Skeletal muscle cell (primary cell): ENCODE data around the gene MAN2B2.
A peak's percentile ranks its signal among the peaks of the same experiment; 100 is the strongest.

Experiments used
- DNase-seq: peaks from one replicate; pipeline ENCODE4 v3.0.0-alpha.2; 2010; ENCODE audit warnings: low read depth
- H3K4me3 ChIP-seq: 2 replicates; pipeline ENCODE4 v1.5.1; 2011; ENCODE audit warnings: low read depth, mild to moderate bottlenecking, control low read depth, low read length, moderate library complexity

MAN2B2 gene

DNA sequence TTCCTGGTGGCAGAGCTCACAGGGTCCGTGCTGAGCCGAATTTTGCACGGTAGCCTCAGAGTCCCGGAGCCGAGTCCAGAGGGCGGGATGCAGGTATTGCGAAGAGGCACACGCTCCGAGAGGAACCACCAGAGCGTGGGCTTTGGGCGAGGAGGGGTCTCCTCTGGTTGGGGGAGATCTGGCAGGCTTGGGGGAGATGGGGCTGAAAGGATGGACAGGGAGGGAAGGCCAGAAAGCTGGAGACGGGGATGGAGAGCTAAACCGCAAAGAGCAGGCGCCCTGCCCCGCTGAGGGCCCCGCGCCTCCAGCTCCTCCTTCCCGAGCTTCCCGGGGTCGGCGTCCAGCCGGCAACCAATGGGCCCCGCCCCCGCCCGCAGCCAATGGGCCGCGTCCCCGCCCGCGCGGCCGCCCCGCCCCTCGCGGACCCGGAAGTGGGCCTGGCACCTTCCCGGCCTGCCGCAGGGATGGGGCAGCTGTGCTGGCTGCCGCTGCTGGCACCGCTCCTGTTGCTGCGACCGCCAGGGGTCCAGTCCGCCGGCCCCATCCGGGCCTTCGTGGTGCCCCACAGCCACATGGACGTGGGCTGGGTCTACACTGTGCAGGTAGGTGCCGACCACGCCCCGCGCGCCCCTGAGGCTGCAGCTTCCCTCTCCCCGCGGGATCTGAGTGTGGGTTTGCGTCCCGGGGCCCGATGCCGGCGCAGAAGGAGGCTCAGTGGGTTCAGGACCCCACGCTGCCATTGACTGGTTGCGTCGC is at the start of gene MAN2B2:
Gene MAN2B2, plus strand, starts transcription at position 443 of the 756 bp plus-strand sequence. Its CDS starts 22 bp downstream, at position 465.
- peak; percentile 25 for DNase-seq
- peak within 1 kb of the TSS; percentile 76 for H3K4me3 ChIP-seq

DNA sequence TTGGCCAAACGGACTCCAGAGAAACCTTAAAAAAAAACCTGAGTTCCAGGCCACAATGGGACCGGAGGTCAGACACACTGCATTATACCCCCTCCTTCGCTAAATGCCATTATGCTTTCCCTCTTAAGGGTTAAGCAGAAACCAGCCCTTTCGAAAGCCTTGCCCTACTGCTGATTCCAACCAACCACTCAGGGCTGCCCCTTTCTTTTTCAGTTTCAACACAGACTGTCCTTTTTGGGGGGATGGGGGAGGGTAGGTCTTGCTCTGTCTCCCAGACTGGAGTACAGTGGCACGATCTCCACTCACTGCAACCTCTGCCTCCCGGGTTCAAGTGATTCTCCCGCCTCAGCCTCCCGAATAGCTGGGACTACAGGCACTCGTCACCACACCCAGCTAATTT is 49.5 kb upstream of the MAN2B2 start:
- no peak for DNase-seq
- no peak overlapping the region for H3K4me3 ChIP-seq

DNA sequence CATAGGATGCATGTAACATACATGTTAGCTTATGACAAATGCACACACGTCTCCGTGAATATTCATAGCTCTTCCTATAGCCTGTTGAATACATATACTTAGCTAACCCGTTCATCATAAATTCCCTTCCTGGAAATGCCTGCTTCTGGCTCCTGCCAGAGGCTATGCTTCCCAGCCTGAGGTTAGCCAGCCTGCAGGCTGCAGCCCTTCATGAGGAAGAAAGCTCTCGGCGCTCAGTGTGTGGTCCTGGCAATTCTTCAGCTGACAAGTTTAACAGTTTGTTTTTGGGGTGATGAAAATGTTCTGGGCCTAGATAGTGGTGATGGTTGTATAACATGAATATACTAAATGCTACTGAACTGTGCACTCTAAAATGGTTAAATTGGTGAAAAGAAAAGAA is 48.8 kb upstream of the MAN2B2 start:
- DNase-seq, result no peak

DNA sequence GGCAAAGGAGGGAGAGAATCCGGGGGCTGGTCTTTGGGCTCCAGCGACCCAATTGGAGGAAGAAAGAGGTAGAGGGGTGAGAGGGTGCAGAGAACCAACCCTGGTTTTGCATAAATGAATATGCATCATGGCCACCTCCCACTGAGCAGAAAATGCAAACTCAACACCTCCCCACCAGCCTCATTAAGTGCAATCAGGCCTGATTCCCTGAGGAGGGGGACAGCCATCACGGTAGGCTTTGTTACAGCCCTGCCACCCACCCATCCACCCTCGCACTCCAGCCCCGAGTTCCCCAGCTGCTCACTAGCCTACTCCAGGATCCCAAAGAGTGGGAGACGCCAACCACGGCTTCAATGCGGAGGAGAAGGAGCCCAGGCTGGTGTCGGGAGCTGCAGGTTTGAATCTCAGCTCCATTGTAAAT is 48.3 kb upstream of the MAN2B2 start:
- H3K4me3 ChIP-seq, result no peak overlapping the region
- DNase-seq, result no peak

More for the DNA sequence above, 48.8 kb upstream of the MAN2B2 start:
- H3K4me3 ChIP-seq, result no peak overlapping the region

DNA sequence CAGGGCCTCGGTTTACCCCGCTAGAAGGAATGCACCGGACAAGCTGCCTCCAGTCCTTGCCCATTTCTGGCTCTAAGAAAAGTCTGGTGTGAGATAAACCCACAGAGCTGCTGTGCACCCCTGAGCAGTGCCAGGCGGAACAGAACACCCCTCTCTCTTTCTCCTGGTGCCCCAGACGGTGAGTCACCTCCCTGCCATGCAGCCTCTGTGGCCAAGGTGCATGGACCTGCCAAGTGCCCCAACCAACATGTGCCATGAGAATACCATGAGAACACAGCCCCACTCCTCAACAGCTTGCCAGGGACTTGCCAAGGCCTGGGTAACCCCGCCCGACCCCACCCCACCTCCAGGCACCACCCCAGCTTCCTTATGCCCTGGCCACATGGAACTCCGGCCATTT is 47.7 kb upstream of the MAN2B2 start:
- no peak for DNase-seq

DNA sequence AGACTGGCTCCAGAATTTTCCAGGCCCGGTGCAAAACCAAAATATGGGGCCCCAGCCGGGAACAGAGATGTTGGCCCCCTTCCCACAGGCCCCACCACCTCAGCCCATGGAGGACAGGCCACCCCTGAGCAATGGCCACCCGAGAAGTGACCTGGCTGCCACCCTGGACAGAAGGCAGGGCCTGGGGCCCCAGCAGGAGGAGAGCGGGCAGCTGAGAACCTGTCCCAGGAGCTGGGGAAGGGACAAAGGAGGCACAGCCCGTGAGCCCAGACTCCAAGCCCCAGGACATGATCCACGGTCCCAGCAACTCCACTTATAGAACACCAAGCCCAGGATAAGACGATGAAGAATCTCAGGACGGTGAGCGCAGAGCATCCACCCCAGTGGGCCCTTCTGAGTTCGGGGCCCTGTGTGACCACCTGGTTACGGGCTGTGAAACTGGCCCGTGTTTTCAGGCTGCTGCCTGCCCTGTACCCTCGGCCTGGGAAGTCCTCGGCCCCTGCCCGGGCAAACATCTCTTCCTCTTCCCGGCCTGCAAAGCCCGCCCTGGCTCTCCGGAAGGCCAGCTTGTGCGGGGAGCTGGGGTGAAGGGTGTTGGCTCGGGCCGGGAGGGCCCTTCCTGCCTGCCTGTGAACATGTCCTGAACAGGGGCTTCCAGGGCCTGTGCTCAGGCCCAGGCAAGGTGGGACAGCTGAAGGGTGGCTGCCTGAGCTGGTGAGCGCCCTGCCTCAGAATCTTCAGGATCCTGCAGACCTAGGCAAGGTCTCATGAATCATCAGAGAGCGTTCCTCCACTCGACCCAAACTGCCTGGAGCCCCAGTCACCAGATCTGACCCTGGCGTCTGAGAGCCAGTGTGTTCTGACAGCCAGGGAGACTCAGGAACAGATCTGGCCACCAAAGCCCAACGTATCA is 47.0 kb upstream of the MAN2B2 start:
- DNase-seq, result no peak
- H3K4me3 ChIP-seq, result no peak overlapping the region

More for the DNA sequence above, 47.7 kb upstream of the MAN2B2 start:
- no peak overlapping the region for H3K4me3 ChIP-seq

DNA sequence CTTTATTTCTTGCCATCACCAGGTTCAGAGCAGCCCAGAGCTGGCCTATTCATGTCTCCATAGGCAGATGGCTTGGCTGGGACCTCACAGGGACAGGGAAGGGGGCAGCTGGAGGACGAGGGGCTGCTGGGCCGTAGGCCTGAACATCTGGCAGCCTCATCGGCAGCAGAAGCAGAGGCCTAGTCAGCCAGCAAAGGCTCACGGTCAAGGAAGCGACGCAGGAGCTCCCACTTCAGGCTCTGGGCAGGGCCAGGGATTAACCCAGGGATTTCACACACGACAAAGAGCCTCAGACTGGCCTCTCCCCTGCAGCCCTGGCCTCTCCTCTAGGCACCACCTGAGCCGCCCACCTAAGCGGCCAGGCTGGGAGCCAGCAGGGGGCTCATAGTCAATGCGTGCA is 46.0 kb upstream of the MAN2B2 start:
- no peak overlapping the region for H3K4me3 ChIP-seq
- no peak for DNase-seq

DNA sequence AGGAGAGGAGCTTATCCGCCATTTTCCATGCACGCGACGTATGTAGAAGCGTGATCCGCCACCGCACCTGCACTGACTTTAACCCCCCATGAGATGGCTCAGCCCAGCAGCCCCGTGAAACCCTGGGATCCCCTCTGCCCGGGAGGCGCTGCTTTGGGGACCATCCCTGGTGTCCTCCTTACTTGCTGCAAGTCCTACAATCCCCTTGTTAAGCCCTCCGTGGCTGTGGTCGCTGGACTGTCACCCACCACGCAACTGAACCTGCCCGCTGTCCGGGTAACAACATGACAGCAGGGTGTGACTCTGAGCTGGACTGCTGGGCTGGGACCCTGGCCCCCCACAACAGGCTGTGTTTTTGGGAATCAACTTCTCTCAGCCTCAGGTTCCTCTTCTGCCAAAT is 44.7 kb upstream of the MAN2B2 start:
- no peak overlapping the region for H3K4me3 ChIP-seq
- no peak for DNase-seq

DNA sequence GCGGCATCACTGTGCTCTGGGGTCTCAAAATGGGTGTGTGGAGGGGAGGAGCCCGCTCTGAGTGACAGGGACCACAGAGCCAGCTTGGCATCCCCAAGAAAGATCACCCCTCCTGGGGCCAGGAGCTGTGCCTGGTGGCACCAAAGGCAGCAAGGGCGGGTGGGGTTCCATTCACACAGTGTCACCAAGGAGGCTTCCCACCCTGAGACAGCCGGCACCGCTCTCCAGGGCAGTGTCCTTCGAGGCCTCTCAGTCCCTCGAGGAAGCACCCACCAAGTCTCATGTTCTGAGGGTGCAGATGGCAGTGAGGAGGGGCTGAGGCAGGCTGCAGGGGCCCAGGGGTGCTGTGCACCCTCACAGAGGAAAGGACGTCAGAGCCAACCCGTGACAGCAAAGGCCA is 44.0 kb upstream of the MAN2B2 start:
- no peak overlapping the region for H3K4me3 ChIP-seq
- no peak for DNase-seq

DNA sequence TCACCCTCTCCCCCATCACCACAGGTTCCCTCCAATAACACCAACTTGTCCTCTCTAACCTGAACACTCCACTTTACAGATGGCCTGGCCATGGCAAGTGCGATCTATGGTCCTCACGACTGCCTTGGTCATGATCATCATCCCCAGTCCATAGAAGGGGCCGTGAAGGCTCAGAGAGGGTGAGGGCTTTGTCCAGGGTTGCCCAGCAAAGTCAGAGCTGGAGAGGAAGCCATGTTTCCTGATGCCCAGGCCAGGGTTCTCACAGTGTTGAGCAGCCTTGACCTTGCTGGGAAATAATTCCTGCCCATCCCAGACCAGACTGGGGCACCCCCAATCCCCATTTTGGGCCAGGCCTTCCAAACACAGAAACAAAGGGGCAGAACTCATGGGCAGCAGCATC is 42.9 kb upstream of the MAN2B2 start:
- no peak for DNase-seq
- no peak overlapping the region for H3K4me3 ChIP-seq

DNA sequence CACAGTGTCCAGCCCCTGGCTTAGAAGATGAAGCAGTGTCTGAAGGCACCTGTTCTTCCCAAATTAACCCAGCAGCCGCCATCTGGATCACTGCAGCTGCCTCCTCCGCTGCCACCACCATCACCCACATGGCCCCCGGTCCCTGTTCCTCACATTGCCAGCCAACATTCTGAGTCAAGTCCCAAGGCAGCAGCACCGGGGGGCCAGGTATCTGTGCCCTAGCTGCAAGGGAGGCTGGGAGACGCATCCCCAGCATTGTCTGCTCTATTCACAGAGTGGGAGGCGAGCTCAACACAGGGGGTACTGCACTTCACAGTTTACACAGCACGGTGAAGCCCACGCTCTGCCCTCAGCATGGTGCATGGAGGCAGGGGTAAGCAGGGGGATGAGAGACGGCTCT is 42.3 kb upstream of the MAN2B2 start:
- no peak for DNase-seq
- H3K4me3 ChIP-seq, result no peak overlapping the region

DNA sequence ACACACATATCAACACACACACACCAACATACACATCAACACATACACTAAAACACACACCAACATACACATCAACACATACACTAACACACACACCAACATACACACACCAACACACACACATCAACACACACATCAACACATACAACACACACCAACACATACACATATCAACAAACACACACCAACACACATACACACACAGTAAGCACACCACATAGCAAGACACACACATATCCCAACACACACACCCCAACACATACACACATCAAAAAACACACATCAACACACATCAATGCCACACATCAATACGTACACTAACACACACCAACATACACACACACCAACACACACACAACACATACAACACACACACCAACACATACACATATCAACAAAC is 40.9 kb upstream of the MAN2B2 start:
- no peak for DNase-seq
- no peak overlapping the region for H3K4me3 ChIP-seq

DNA sequence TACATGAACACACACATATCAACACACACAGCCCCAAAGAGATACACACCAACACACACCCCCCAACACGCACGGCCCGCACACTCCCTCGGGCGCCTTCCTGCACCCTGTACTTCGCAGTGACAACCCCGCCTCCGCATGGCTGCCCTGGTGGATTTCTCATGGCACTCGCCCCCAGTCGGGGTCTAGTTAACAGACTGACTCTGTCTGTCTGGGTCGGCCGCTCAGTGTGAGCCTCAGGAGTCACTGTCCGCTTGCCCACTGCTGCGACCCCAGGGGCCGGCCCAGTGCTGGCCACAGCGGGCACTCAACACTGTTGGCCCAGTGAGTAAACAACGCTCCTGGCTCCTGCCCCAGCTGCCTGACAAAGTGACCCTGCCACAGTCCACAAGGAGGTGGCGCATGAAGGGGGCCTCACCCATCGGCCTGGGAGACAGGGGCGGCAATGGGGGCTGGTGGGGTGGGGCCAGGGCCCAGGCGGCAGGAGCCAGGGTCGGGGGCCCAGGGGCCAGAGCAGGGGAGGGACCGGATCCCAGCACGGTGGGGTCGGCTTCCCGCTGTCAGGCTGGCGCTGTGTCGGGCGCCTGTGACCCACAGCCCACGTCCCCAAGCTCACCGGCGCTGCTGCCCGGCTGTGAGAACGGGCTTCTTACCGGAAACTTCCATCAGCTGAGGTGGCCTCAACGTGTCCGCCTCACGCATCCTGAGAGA is 40.2 kb upstream of the MAN2B2 start:
- DNase-seq, result no peak
- H3K4me3 ChIP-seq, result no peak overlapping the region

DNA sequence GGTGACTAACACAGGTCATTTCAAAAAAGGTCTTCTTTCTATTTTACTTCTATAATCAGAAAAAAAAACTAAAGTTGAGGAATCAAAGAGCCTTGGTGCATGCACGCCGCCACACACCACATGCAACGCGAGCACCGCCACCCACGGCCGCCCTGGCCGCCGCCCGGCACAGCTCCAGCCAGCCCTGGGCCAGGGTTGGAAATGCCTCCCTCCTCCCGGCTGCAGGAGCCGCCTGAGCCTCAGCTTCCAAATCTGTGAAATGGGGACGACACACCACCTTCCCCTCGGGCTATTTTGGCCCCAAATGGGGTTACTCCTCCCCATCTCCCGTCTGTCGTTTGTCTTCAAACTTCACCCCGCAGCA is 39.7 kb upstream of the MAN2B2 start:
- H3K4me3 ChIP-seq, result no peak overlapping the region
- no peak for DNase-seq

DNA sequence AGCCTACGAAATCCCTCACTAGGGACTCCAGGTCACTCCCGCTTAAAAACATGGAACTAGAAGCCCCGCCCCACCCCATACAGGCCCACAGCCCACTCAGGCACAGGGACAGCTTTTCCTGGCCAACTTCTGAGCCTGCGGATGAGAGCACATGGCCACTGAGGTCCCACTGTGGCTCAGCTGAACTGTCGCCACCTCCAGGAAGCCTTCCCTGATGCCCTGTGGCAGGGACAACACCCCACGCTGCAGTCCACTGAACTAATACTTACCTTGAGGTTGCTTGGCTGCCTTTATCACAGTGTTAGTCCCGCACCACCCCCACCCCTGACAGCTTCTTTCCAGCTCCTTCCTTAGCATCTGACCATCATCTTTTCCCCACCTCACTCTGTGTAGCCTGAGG is 39.3 kb upstream of the MAN2B2 start:
- no peak overlapping the region for H3K4me3 ChIP-seq
- no peak for DNase-seq

DNA sequence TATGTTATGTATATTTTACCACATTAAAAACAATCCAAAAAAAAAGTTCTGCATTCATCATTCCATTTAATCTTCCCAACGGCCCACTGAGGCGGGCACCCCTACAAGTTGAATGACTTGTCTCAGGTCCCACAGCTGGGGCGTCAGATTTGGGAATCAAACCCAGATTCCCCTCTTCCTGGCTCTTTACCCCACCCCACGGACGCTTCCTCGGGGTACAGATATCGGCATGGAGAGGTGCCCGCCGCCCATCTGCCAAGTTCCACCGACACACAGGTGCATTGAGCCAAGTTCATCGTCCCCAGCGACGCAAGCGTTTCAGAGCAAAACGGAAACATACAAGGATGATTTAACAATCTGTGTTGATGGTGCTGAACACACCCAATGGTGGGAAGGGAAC is 36.9 kb upstream of the MAN2B2 start:
- H3K4me3 ChIP-seq, result no peak overlapping the region
- no peak for DNase-seq

DNA sequence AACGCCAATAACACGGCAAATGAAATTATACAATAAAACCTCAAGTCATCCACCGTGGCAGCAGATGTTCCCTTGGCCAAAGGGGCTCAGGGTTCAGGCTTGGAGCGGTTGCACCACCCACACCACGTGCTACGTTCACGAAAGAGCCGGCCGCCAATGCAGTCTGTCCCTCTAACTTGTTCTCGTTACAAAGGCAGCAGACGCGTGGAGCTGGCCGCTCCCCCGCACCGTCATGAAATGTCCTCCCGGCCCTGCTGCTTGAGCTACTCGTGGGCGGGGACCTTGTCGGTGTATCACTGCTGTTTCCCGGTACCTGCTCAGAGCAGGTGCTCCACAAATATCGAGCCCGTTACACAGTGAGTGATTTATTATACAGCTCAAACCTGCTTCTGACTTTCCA is 36.4 kb upstream of the MAN2B2 start:
- no peak for DNase-seq
- H3K4me3 ChIP-seq, result no peak overlapping the region

DNA sequence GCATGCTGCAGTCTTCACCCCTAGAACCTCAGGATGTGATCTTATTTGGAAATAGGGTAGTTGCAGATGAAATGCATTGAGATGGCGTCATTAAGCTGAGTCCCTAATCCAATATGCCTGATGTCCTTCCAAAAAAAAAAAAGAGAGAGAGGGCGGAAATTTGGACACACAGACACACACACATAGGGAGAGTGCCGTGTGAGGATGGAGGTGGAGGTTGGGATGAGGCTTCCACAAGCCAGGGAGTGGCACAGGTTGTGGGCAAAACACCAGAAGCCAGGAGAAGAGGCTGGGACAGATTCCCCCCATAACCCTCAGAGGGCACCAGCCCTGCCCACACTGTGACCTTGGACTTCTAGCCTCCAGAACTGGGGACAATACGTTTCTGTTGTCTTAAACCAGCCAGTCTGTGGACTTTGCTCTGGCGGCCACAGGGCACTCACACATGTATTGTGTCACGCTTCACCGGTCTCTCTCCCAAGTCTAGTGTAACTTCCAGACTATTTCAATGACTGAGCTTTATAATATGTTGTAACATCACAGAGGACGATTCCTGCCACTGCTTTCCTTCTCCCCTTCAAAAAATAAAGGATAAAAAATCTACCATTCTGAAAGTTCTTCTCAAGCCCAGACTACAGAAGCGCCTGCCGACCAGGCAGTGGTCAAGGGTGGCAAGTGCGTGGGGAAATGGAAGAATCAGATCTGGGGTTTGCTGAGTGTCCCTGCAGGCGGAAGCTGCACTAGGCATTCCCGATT is 35.8 kb upstream of the MAN2B2 start:
- H3K4me3 ChIP-seq, result no peak overlapping the region
- no peak for DNase-seq

DNA sequence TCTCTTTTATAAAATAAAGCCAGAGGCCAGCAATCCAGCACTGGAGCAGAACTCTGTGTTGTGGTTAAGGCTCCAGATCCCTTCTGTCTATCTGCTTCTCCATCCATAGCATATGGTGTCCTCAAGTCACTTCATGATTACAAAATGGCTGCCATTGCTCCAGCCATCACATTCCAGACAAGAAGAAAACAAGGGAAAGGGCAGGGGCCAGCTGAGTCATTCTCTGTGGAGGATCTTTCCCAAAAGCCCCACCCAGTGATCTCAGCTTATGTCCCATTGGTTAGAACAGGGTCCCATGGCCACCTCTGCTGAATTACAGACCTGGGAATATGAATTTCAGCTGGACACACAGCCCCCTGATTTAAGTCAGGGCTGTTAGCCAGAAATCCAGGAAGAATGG is 34.1 kb upstream of the MAN2B2 start:
- DNase-seq, result no peak
- no peak overlapping the region for H3K4me3 ChIP-seq
